HepG2 (cell line): ENCODE data around the gene PHLPP2. TPM values are rescaled to one million over a fixed set of nuclear protein-coding genes. Genes with fewer than 3 reads are reported as not detected.

Source experiments
- ATAC-seq: fragments of 200-7000 bp; cut with Tn5 transposase; 3 replicates; pipeline ENCODE4 v1.9.1; 2020; ENCODE audit warnings: mild to moderate bottlenecking, moderate library complexity
- BruUV-seq: library from RNA; stranded (reverse); fragments of 400-500 nt; replicated peaks from 2 replicates; lab custom pipeline; 2021; lab: Mats Ljungman, UMichigan
- CTCF ChIA-PET: fragments of 300-600 bp; formaldehyde crosslinking; extraction: SDS; loops from one replicate; lab custom pipeline; 2021; ENCODE audit warnings: low total read pairs, inconsistent platforms, low intra/inter-chr PET ratio; lab: Yijun Ruan, JAX
- POLR2A ChIA-PET: fragments of 350-600 bp; sonication (Branson Sonifier 250); formaldehyde crosslinking; loops from one replicate; lab custom pipeline; 2020; ENCODE audit warnings: antibody characterized with exemption, inconsistent platforms; lab: Yijun Ruan, JAX
- DNase-seq: peaks from one replicate; pipeline ENCODE4 v3.0.0-alpha.2; 2015; ENCODE audit warnings: low spot score
- FAIRE-seq: peaks from 3 replicates; lab custom pipeline; 2011; peaks lifted over from hg19 to GRCh38; lab: Jason Lieb, UNC
- H2AFZ ChIP-seq: one replicate; pipeline ENCODE4 v1.6.1; 2011; ENCODE audit warnings: low read length, inconsistent platforms
- H3K27ac ChIP-seq: fragments of 300-600 bp; 3 replicates; pipeline ENCODE4 v1.8.0; 2011; ENCODE audit warnings: mixed run types, mild to moderate bottlenecking, mixed read lengths, low read length, inconsistent platforms; ENCODE audit not compliant: insufficient read depth; ENCODE audit errors: extremely low read length
- H3K27me3 ChIP-seq, 2 experiments: fragments of 200-600 bp in 1 of 2; 2 replicates in 1 of 2; 3 replicates in 1 of 2; pipeline versions ENCODE4 v1.6.0 to v1.8.0; 2011; ENCODE audit warnings: low read length in 2 of 2, mild to moderate bottlenecking in 2 of 2, moderate library complexity in 2 of 2, inconsistent platforms in 1 of 2; ENCODE audit not compliant: insufficient read depth in 2 of 2, control insufficient read depth in 1 of 2
- H3K36me3 ChIP-seq, 2 experiments: fragments of 200-600 bp in 1 of 2; replicated peaks in 1 of 2; 2 replicates in 1 of 2; 3 replicates in 1 of 2; pipeline versions ENCODE4 v1.5.1 to v1.8.0; 2011; ENCODE audit warnings: low read length in 2 of 2, inconsistent platforms in 1 of 2; ENCODE audit not compliant: insufficient read depth in 2 of 2, control insufficient read depth in 1 of 2
- H3K4me1 ChIP-seq: 2 replicates; pipeline ENCODE4 v1.5.1; 2012; ENCODE audit warnings: low read length, inconsistent platforms; ENCODE audit not compliant: insufficient read depth
- H3K4me2 ChIP-seq: 2 replicates; pipeline ENCODE4 v1.6.0; 2011; ENCODE audit warnings: low read depth, low read length, inconsistent platforms
- H3K4me3 ChIP-seq, 3 experiments: fragments of 200-600 bp in 1 of 3; sonication (generic), shearing (Covaris generic) in 1 of 3; replicated peaks in 1 of 3; 2 replicates each; pipeline ENCODE4 v1.5.1; 2011 to 2016; ENCODE audit warnings: low read length in 3 of 3, inconsistent platforms in 2 of 3, low read depth in 2 of 3, mild to moderate bottlenecking in 2 of 3, control low read depth in 1 of 3, mixed read lengths in 1 of 3; ENCODE audit not compliant: insufficient read depth in 1 of 3
- H3K79me2 ChIP-seq: one replicate; pipeline ENCODE4 v1.6.1; 2011; ENCODE audit warnings: low read length, inconsistent platforms; ENCODE audit not compliant: insufficient read depth
- H3K9ac ChIP-seq: 2 replicates; pipeline ENCODE4 v1.6.0; 2011; ENCODE audit warnings: mild to moderate bottlenecking, low read depth, low read length, inconsistent platforms; ENCODE audit not compliant: insufficient read depth
- H3K9me3 ChIP-seq: 2 replicates; pipeline ENCODE4 v1.5.1; 2012; ENCODE audit warnings: mild to moderate bottlenecking, low read length
- H4K20me1 ChIP-seq: 2 replicates; pipeline ENCODE4 v1.6.0; 2011; ENCODE audit warnings: inconsistent platforms, mild to moderate bottlenecking, low read length, moderate library complexity; ENCODE audit not compliant: insufficient read depth
- BRF2 ChIP-seq: sonication (generic); formaldehyde crosslinking; IDR thresholded peaks from 2 replicates; pipeline ENCODE4 v1.8.1; 2022; ENCODE audit warnings: mild to moderate bottlenecking, missing genetic modification reagents
- CBFB ChIP-seq: sonication (generic); formaldehyde crosslinking; IDR thresholded peaks from 2 replicates; pipeline ENCODE4 v1.4.0; 2020; ENCODE audit warnings: missing genetic modification reagents
- KMT2A ChIP-seq: sonication (generic); formaldehyde crosslinking; IDR thresholded peaks from 2 replicates; pipeline ENCODE4 v1.4.0; 2020; ENCODE audit warnings: missing genetic modification reagents
- MAFG ChIP-seq: sonication (generic); formaldehyde crosslinking; IDR thresholded peaks from 2 replicates; pipeline ENCODE4 v1.5.1; 2020; ENCODE audit warnings: mild to moderate bottlenecking, missing genetic modification reagents
- SIN3A ChIP-seq: IDR thresholded peaks from 2 replicates; pipeline ENCODE4 v1.6.1; 2011; ENCODE audit warnings: low read depth, mild to moderate bottlenecking, control low read depth, low read length, borderline replicate concordance
- TEAD3 ChIP-seq: optimal IDR thresholded peaks from 2 replicates; pipeline ENCODE3; 2016; ENCODE audit warnings: borderline replicate concordance
- ZBTB42 ChIP-seq: sonication (generic); formaldehyde crosslinking; IDR thresholded peaks from 2 replicates; pipeline ENCODE4 v1.5.0; 2020; ENCODE audit warnings: mild to moderate bottlenecking, missing genetic modification reagents
- ZGPAT ChIP-seq: IDR thresholded peaks from 2 replicates; pipeline ENCODE4 v1.6.1; 2016; ENCODE audit warnings: mild to moderate bottlenecking
- ZNF136 ChIP-seq: sonication (generic); formaldehyde crosslinking; IDR thresholded peaks from 2 replicates; pipeline ENCODE4 v1.8.1; 2022; ENCODE audit warnings: low read depth, mild to moderate bottlenecking, moderate library complexity, missing genetic modification reagents
- ZNF709 ChIP-seq: sonication (generic); formaldehyde crosslinking; IDR thresholded peaks from 2 replicates; pipeline ENCODE4 v1.5.0; 2020; ENCODE audit warnings: mild to moderate bottlenecking, missing genetic modification reagents
- whole genome bisulfite sequencing: methylation state at CpG from one replicate; pipeline ENCODE4 v1.1.6; 2017; ENCODE audit warnings: low lambda C conversion rate; 5-methylcytosine and 5-hydroxymethylcytosine counted together
- in situ Hi-C: cut with HindIII; loops from 2 replicates; pipeline ENCODE4 v1.10.0; 2017; ENCODE audit warnings: low pct_unique_long_range_greater_than_20kb; ENCODE audit not compliant: extremely low pct_ligation_motif_present
- intact Hi-C: fragments of 100-400 bp; cut with micrococcal nuclease; formaldehyde crosslinking; loops from one replicate; pipeline ENCODE4 v1.10.0; 2022; ENCODE audit not compliant: unreplicated experiment
- polyA plus RNA-seq, 8 experiments: library from polyadenylated mRNA; depleted of rRNA in 3 of 8; stranded (reverse) in 7 of 8; unstranded in 1 of 8; fragments of >200 nt; fragmentation: Illumina TruSeq in 4 of 8; extraction: Trizol in 4 of 8; gene quantifications; 2 replicates each; pipeline versions ENCODE4 v1.2.1 to v1.2.3, GENCODE V29; 2011 to 2016; ENCODE audit warnings: low read depth in 4 of 8, missing spikeins in 1 of 8, mixed read lengths in 1 of 8; ENCODE audit not compliant: insufficient read depth in 1 of 8
- total RNA-seq, 5 experiments: library from RNA; depleted of rRNA; stranded (reverse); fragments of >200 nt; fragmentation: Illumina TruSeq; extraction: Trizol; gene quantifications; 2 replicates each; pipeline ENCODE4 v1.2.3, GENCODE V29; 2016; ENCODE audit warnings: low read depth in 1 of 5
- TF ChIP-seq, protein P1 (sequence below): IDR thresholded peaks from 2 replicates; pipeline ENCODE4 v1.6.1; 2016; ENCODE audit warnings: missing genetic modification reagents, missing compliant biosample characterization
- TF ChIP-seq, protein P2 (sequence below): sonication (generic); formaldehyde crosslinking; IDR thresholded peaks from 2 replicates; pipeline ENCODE4 v1.5.0; 2020; ENCODE audit warnings: missing genetic modification reagents

The PHLPP2 gene
- total and polyA plus RNA-seq, 2 of the 13 experiments (the other 11 are each of a cell fraction or from before 2014, with no cell fraction given), result 8.9 TPM

GRCh38 chr16:71726476-71727315 is 2.2 kb upstream of the PHLPP2 start:
- Histone ChIP-seq H3K9me3 (no peaks in the 10 kb centered on the region), H3K4me2 (no peak overlapping the region), H3K27me3 (no peaks in the 10 kb centered on the region; a peak in 1 of 5 replicates), H3K4me3 (no peak overlapping the region), H4K20me1 (peaks cover 4% of the 10 kb centered on the region; the same call in 1 of the 2 replicates), H3K4me1 (peaks cover 25% of the 10 kb centered on the region), H3K36me3 (peaks cover 0 to 8% of the 10 kb centered on the region in 2 experiments; a peak in 2 of 5 replicates), H3K9ac (no peak overlapping the region)
- 88% methylated on average over 4 of the region's 4 CpGs for WGBS
- CTCF ChIA-PET, result no interaction called here
- no TSS peak for BruUV-seq
- DNase-seq, result no peak
- TF ChIP-seq SIN3A (no peak), TEAD3 (peak; percentile 24), ZNF136 (CRISPR knock-in tag) (no peak)
- TF ChIP-seq, all 625 proteins: peak for 1
- Histone ChIP-seq H3K79me2 (peaks cover 5% of the 10 kb centered on the region), H3K27ac (no peak overlapping the region), H2AFZ (no peak overlapping the region)
- intact Hi-C loops (no loop called here), in situ Hi-C loops (no loop called here)
- POLR2A ChIA-PET, result no interaction called here
- ATAC-seq (no peak), FAIRE-seq (no peak)

- in situ Hi-C loops (no loop called here), intact Hi-C loops (loop anchor here (5.0 kb wide), 1 partner anchor 51 kb away; no protein-coding TSS in a partner anchor)
- BruUV-seq, result no TSS peak
- FAIRE-seq (no peak), ATAC-seq (peak; percentile 87), DNase-seq (peak; percentile 49)
- H2AFZ ChIP-seq, result peak overlapping the region; percentile 57
- POLR2A ChIA-PET, result interaction anchor here (1.0 kb wide), 1 partner anchor 9 kb away, joined by 3 read pairs; no protein-coding TSS in a partner anchor
- H3K9ac ChIP-seq, result peak overlapping the region; percentile 80
- 0% methylated on average over 11 of the region's 104 CpGs for WGBS
- peak overlapping the region; percentile 98 for H3K4me2 ChIP-seq
- H3K27me3 ChIP-seq, result no peaks in the 10 kb centered on the region; a peak in 1 of 5 replicates
- H3K9me3 ChIP-seq, result no peaks in the 10 kb centered on the region
- peaks cover 4% of the 10 kb centered on the region; the same call in 1 of the 2 replicates for H4K20me1 ChIP-seq
- peak overlapping the region; percentile 69 for H3K27ac ChIP-seq
- peak overlapping the region; percentile 77 to 88 (median 87) for H3K4me3 ChIP-seq
- CTCF ChIA-PET, result no interaction called here
- no peaks in the 10 kb centered on the region for H3K36me3 ChIP-seq
- peaks cover 6% of the 10 kb centered on the region for H3K79me2 ChIP-seq
- H3K4me1 ChIP-seq, result peaks cover 38% of the 10 kb centered on the region
- TF ChIP-seq CBFB (0 out of 2 replicates have a peak, but pooled peaks have one; percentile 29), BRF2 (CRISPR knock-in tag) (no peak; the same call in 1 of the 2 replicates), MAFG (CRISPR knock-in tag) (no peak), ZBTB42 (CRISPR knock-in tag) (no peak), ZGPAT (CRISPR knock-in tag) (peak; percentile 50; the same call in 1 of the 2 replicates), KMT2A (0 out of 2 replicates have a peak, but pooled peaks have one; percentile 29), ZNF709 (no peak)
- TF ChIP-seq, protein P1, sequence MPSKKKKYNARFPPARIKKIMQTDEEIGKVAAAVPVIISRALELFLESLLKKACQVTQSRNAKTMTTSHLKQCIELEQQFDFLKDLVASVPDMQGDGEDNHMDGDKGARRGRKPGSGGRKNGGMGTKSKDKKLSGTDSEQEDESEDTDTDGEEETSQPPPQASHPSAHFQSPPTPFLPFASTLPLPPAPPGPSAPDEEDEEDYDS, result no peak
- TF ChIP-seq, protein P2, sequence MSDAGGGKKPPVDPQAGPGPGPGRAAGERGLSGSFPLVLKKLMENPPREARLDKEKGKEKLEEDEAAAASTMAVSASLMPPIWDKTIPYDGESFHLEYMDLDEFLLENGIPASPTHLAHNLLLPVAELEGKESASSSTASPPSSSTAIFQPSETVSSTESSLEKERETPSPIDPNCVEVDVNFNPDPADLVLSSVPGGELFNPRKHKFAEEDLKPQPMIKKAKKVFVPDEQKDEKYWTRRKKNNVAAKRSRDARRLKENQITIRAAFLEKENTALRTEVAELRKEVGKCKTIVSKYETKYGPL (CRISPR knock-in tag), result no peak
These were observed 773 bp downstream of the PHLPP2 start for GRCh38 chr16:71723537-71724319.
